Vagina (tissue), 2 donors: ENCODE results near the gene KCNA10. TPM values are rescaled to one million over a fixed set of nuclear protein-coding genes. Genes with fewer than 3 reads are reported as not detected.

Source experiments
- DNase-seq, 2 donors: peaks; one replicate each; pipeline ENCODE4 v3.0.0-alpha.2; 2017; ENCODE audit errors: extremely low spot score in 2 of 2
- H3K27ac ChIP-seq: fragments of 200-600 bp; sonication (generic); one replicate; pipeline ENCODE4 v1.5.1; 2019
- H3K27me3 ChIP-seq: fragments of 200-600 bp; sonication (generic); one replicate; pipeline ENCODE4 v1.5.1; 2019
- H3K36me3 ChIP-seq, 2 donors: fragments of 200-600 bp; sonication (generic); one replicate each; pipeline ENCODE4 v1.5.1; 2017 to 2019
- H3K4me1 ChIP-seq: fragments of 200-600 bp; sonication (generic); one replicate; pipeline ENCODE4 v1.5.1; 2019
- H3K4me3 ChIP-seq, 2 donors: fragments of 200-600 bp; sonication (generic); 1 replicate in 1 of 2; 2 replicates in 1 of 2; pipeline ENCODE4 v1.5.1; 2016 to 2019
- H3K9me3 ChIP-seq: fragments of 200-600 bp; sonication (generic); one replicate; pipeline ENCODE4 v1.5.1; 2019
- POLR2A ChIP-seq, 2 donors: fragments of 450-650 bp; IDR thresholded peaks; one replicate each; pipeline ENCODE4 v1.6.1; 2017; ENCODE audit warnings: antibody characterized with exemption in 2 of 2, mild to moderate bottlenecking in 2 of 2, moderate library complexity in 2 of 2
- POLR2AphosphoS5 ChIP-seq, 2 donors: sonication (generic); formaldehyde crosslinking; IDR thresholded peaks; one replicate each; pipeline ENCODE4 v1.9.0; 2017; ENCODE audit warnings: antibody characterized with exemption in 2 of 2, mild to moderate bottlenecking in 2 of 2, low read depth in 1 of 2; ENCODE audit not compliant: insufficient read depth in 1 of 2
- intact Hi-C: fragments of 100-400 bp; cut with DNase I; formaldehyde crosslinking; loops from one replicate; pipeline ENCODE4 v1.15.1; 2023
- total RNA-seq: library from RNA; depleted of rRNA; stranded (reverse); fragments of >200 nt; gene quantifications from one replicate; pipeline ENCODE4 v1.2.3, GENCODE V29; 2016
- TF ChIP-seq, protein P1 (sequence below), 3 experiments: fragments of 450-650 bp in 2 of 3; fragments of 200-600 bp in 1 of 3; sonication (generic) in 1 of 3; IDR thresholded peaks; one replicate each; pipeline ENCODE4 v1.5.1; 2017 to 2019; ENCODE audit warnings: antibody characterized with exemption in 3 of 3, mild to moderate bottlenecking in 2 of 3, moderate library complexity in 2 of 3

The KCNA10 gene
- not detected for total RNA-seq

DNA sequence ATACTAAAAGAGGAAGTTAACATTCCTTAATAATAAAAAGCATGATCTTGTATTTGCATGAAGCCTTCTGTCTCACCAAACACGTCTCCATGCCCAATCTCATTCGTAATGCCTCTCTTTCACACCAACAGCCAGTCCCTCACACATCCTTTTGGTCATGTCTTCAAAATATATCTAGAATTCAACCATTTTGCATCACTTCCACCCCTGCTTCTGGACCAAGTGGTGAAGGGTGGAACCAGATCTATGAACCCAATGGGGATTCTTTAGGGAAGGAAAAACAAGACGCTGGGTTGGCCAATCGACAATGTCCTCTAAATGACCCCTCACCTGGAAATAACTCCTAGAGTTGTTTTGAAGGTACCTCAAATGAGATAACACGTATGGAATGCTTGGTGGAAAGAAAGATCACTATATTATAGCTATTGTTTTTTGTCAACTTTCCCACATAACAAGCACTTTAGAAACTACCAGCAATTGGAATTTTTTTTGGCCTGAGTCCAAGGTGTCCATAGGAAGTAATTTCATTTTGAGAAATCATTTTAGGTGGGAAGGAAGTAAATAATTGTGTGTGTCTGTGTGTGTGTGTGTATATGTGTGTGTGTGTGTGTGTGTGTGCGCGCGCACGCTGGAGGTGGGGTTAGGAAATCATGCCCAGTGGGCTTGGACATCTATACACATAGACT is at the start of gene KCNA10:
TSS of gene KCNA10 (minus strand) at position 51 of the 686 bp plus-strand sequence. CDS start 388 bp downstream, outside the sequence.
- Histone ChIP-seq H3K4me3 (no peak within 1 kb of the TSS), H3K27me3 (no peaks in the 10 kb centered on the region), H3K27ac (no peak within 1 kb of the TSS), H3K4me1 (no peaks in the 10 kb centered on the region), H3K36me3 (no peaks in the 10 kb centered on the region), H3K9me3 (no peaks in the 10 kb centered on the region)
- DNase-seq = no peak
- no peak for TF ChIP-seq POLR2A (IDR thresholded peaks at IDR 0.05)
- TF ChIP-seq, protein P1, sequence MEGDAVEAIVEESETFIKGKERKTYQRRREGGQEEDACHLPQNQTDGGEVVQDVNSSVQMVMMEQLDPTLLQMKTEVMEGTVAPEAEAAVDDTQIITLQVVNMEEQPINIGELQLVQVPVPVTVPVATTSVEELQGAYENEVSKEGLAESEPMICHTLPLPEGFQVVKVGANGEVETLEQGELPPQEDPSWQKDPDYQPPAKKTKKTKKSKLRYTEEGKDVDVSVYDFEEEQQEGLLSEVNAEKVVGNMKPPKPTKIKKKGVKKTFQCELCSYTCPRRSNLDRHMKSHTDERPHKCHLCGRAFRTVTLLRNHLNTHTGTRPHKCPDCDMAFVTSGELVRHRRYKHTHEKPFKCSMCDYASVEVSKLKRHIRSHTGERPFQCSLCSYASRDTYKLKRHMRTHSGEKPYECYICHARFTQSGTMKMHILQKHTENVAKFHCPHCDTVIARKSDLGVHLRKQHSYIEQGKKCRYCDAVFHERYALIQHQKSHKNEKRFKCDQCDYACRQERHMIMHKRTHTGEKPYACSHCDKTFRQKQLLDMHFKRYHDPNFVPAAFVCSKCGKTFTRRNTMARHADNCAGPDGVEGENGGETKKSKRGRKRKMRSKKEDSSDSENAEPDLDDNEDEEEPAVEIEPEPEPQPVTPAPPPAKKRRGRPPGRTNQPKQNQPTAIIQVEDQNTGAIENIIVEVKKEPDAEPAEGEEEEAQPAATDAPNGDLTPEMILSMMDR (IDR thresholded peaks at IDR 0.05) = no peak
- no peak for TF ChIP-seq POLR2AphosphoS5 (IDR thresholded peaks at IDR 0.05; ENCODE audit: insufficient read depth in 1 of 2, low read depth in 1 of 2)
- intact Hi-C loops = no loop called here

DNA sequence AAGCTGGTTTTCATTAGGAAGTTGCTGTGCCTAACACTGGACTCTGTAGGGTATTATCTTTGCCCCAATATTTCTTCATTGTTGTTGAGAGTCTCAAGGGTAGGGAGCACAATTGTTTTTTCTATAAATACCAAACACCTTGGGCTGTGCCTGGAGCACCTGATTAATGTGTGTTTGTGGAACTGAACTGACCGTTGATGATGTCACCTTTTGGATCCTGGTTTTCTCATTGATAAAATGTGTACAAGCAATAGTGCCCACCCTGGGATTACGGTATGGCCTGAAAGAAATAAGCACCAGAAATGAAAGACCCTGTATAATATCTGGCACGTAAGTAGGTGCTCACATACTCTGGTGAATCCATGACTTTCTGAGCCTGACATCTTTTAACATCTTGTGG is 47.9 kb upstream of the KCNA10 start:
- TF ChIP-seq POLR2A (IDR thresholded peaks at IDR 0.05) = no peak
- TF ChIP-seq POLR2AphosphoS5 (IDR thresholded peaks at IDR 0.05; ENCODE audit: insufficient read depth in 1 of 2, low read depth in 1 of 2) = no peak
- TF ChIP-seq, protein P1 (IDR thresholded peaks at IDR 0.05) = no peak
- DNase-seq = no peak
- Histone ChIP-seq H3K4me3 (no peak overlapping the region), H3K27ac (no peak overlapping the region), H3K36me3 (no peaks in the 10 kb centered on the region), H3K27me3 (no peaks in the 10 kb centered on the region), H3K9me3 (no peaks in the 10 kb centered on the region), H3K4me1 (no peaks in the 10 kb centered on the region)
- intact Hi-C loops = no loop called here

DNA sequence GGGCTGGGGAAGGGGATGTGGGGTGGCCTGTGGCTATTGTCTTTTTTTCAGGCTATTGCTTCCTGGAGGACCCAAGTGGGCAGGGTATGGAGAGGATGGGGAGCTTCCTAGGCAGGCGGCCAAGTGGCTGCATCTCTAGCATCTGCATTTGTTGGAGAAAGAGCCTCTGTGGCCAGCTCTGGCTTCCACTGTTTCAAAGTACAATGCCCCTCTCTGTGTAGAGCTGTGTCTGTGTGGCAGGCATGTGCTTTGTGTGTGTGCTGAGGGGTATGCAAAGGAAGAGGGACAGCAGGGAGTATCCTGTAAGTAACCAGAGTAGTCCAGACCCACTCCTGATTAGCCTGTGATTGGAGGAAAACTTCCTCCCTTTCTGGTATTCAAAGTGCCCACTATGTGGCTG is 46.6 kb upstream of the KCNA10 start:
- intact Hi-C loops = no loop called here
- DNase-seq = no peak
- TF ChIP-seq, protein P1 (IDR thresholded peaks at IDR 0.05) = no peak
- no peak for TF ChIP-seq POLR2AphosphoS5 (IDR thresholded peaks at IDR 0.05; ENCODE audit: insufficient read depth in 1 of 2, low read depth in 1 of 2)
- TF ChIP-seq POLR2A (IDR thresholded peaks at IDR 0.05) = no peak

DNA sequence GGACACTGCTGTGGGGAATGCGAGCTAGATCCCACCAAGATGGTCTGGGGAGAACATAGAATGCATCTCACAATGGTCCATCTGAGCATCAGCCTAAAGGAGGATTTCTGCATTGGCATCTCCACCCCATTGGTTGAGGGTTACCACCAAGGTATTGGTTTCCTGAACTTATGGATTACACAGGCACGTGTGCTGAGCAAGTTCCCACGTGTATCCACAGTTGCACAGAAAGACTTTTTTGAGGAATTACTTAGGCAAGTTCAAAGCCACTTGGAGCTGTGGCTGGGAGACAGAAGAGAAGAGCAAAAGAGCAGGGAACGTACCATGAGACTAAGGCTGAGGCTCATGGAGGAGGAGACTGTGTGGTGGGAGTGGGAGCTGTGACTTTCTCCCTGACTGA is 44.1 kb upstream of the KCNA10 start:
- H3K4me1 ChIP-seq = no peaks in the 10 kb centered on the region
- TF ChIP-seq, protein P1 (IDR thresholded peaks at IDR 0.05) = no peak
- no peak for TF ChIP-seq POLR2AphosphoS5 (IDR thresholded peaks at IDR 0.05; ENCODE audit: insufficient read depth in 1 of 2, low read depth in 1 of 2)
- no peak for TF ChIP-seq POLR2A (IDR thresholded peaks at IDR 0.05)
- no peak overlapping the region for H3K27ac ChIP-seq
- H3K36me3 ChIP-seq = no peaks in the 10 kb centered on the region
- intact Hi-C loops = no loop called here
- no peak overlapping the region for H3K4me3 ChIP-seq
- H3K27me3 ChIP-seq = no peaks in the 10 kb centered on the region
- no peak for DNase-seq
- no peaks in the 10 kb centered on the region for H3K9me3 ChIP-seq

More for the DNA sequence above, 46.6 kb upstream of the KCNA10 start:
- Histone ChIP-seq H3K36me3 (no peaks in the 10 kb centered on the region), H3K9me3 (no peaks in the 10 kb centered on the region), H3K4me1 (no peaks in the 10 kb centered on the region), H3K27ac (no peak overlapping the region), H3K4me3 (no peak overlapping the region), H3K27me3 (no peaks in the 10 kb centered on the region)

DNA sequence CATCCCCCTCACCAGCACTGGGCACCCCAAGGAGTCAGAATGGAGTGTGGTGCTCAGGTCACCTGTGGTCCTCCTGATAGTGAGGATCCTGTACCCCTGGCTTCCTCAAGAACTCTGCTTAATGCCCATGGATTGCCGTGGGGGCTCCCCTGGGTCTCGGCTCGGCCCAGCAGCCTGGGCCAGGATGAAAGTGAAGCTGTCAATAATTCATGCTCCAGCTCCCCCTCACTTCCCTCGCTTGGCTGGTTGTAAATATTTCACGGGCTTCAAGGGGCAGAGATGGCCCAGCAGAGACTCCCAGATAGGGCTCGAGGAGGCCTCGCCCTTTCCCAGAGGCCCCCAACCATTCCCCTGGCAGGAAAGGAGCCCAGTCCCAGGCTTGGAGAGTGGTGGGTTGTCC is 42.6 kb upstream of the KCNA10 start:
- no peaks in the 10 kb centered on the region for H3K36me3 ChIP-seq
- no peak for DNase-seq
- H3K4me1 ChIP-seq = no peaks in the 10 kb centered on the region
- H3K27me3 ChIP-seq = no peaks in the 10 kb centered on the region
- intact Hi-C loops = no loop called here
- H3K4me3 ChIP-seq = no peak overlapping the region
- TF ChIP-seq, protein P1 (IDR thresholded peaks at IDR 0.05) = no peak
- TF ChIP-seq POLR2AphosphoS5 (IDR thresholded peaks at IDR 0.05; ENCODE audit: insufficient read depth in 1 of 2, low read depth in 1 of 2) (no peak), POLR2A (IDR thresholded peaks at IDR 0.05) (no peak)
- no peaks in the 10 kb centered on the region for H3K9me3 ChIP-seq
- no peak overlapping the region for H3K27ac ChIP-seq
